Bronchial epithelial cell (primary cell): ENCODE measurements around the gene ANP32A. TPM values are rescaled to one million over a fixed set of nuclear protein-coding genes. Genes with fewer than 3 reads are reported as not detected.
A peak's percentile ranks its signal among the peaks of the same experiment; 100 is the strongest.

Experiments used
- DNase-seq: peaks from one replicate; pipeline ENCODE4 v3.0.0-alpha.2; 2010; ENCODE audit warnings: low read depth
- FAIRE-seq: peaks from 2 replicates; lab custom pipeline; 2011; peaks lifted over from hg19 to GRCh38; lab: Jason Lieb, UNC
- H3K27me3 ChIP-seq: 2 replicates; pipeline ENCODE4 v1.5.1; 2011; ENCODE audit warnings: low read length; ENCODE audit not compliant: control insufficient read depth, insufficient read depth
- H3K36me3 ChIP-seq: 2 replicates; pipeline ENCODE4 v1.5.1; 2011; ENCODE audit warnings: low read length; ENCODE audit not compliant: control insufficient read depth, insufficient read depth
- H3K4me3 ChIP-seq: 2 replicates; pipeline ENCODE4 v1.5.1; 2011; ENCODE audit warnings: mild to moderate bottlenecking, low read depth, low read length, control low read depth
- total RNA-seq: library from RNA; depleted of rRNA; stranded (reverse); fragments of >200 nt; gene quantifications from 2 replicates; pipeline ENCODE4 v1.2.1, GENCODE V29; 2014
- TF ChIP-seq, protein P1 (sequence below): IDR thresholded peaks from 2 replicates; pipeline ENCODE4 v1.5.1; 2011; ENCODE audit warnings: mild to moderate bottlenecking, moderate library complexity, low read length, control low read depth, inconsistent platforms; ENCODE audit not compliant: insufficient read depth, severe bottlenecking

Gene ANP32A
- total RNA-seq, 1 donor from 2014 or later: 42.6 TPM

DNA sequence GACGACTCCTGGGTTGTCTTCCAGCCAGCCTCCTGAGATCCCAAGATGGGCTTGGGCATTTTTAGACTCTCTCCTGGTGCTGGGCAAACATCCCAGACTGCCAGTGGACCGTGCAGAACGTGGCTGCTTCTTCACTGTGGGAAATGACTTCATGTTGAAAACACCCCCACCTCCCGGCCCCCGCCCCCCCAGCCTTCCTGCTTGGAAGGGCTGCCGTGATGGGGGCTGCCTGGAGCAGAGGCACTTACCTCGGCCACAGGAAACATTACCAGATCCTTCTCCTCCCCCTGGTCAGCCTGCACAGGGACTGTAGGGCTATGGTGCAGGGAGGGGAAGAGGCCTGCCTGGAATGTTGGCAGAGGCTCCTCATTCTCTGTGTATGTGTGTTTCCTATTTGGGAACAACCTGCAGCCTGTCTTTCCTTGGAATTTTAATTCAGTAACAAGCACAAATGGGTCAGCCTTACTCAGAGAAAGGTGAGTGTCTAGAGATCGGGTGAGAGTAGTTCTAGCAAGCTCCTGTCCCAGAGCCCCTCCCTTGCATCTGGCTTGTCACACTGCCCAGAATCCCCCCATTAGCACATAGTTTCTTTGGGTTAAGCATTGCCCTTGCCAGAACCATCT, 90.8 kb downstream of the ANP32A start:
- DNase-seq (no peak), FAIRE-seq (peak; percentile 43)
- H3K4me3 ChIP-seq: no peak overlapping the region
- H3K36me3 ChIP-seq: no peaks in the 10 kb centered on the region
- TF ChIP-seq, protein P1, sequence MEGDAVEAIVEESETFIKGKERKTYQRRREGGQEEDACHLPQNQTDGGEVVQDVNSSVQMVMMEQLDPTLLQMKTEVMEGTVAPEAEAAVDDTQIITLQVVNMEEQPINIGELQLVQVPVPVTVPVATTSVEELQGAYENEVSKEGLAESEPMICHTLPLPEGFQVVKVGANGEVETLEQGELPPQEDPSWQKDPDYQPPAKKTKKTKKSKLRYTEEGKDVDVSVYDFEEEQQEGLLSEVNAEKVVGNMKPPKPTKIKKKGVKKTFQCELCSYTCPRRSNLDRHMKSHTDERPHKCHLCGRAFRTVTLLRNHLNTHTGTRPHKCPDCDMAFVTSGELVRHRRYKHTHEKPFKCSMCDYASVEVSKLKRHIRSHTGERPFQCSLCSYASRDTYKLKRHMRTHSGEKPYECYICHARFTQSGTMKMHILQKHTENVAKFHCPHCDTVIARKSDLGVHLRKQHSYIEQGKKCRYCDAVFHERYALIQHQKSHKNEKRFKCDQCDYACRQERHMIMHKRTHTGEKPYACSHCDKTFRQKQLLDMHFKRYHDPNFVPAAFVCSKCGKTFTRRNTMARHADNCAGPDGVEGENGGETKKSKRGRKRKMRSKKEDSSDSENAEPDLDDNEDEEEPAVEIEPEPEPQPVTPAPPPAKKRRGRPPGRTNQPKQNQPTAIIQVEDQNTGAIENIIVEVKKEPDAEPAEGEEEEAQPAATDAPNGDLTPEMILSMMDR: no peak
- H3K27me3 ChIP-seq: peaks cover 4% of the 10 kb centered on the region

Other genes starting within 250 kb of the ANP32A start
- gene CORO2B, start 241.9 kb downstream of the ANP32A start, total RNA-seq: under 0.01 TPM in 1 of 2 replicates, not detected in the other
- gene SPESP1, start 109.6 kb upstream of the ANP32A start, total RNA-seq: 3.8 and 4.2 TPM in 2 replicates
- gene NOX5, start 193.8 kb upstream of the ANP32A start, total RNA-seq: under 0.01 TPM in 1 of 2 replicates, not detected in the other